Hepatocyte (in vitro differentiated cells): ENCODE measurements around the gene TPK1. TPM values are rescaled to one million over a fixed set of nuclear protein-coding genes. Genes with fewer than 3 reads are reported as not detected.

ENCODE experiments used
- DNase-seq: peaks from one replicate; pipeline ENCODE4 v3.0.0-alpha.2; 2016; ENCODE audit warnings: low spot score
- H2AFZ ChIP-seq: fragments of 200-600 bp; sonication (generic); 2 replicates; pipeline ENCODE4 v1.6.0; 2016; ENCODE audit warnings: antibody characterized with exemption, mild to moderate bottlenecking
- H3K27ac ChIP-seq: fragments of 200-600 bp; sonication (generic); 2 replicates; pipeline ENCODE4 v1.5.1; 2016; ENCODE audit warnings: mild to moderate bottlenecking
- H3K27me3 ChIP-seq: fragments of 200-600 bp; sonication (generic); 2 replicates; pipeline ENCODE4 v1.6.1; 2016
- H3K36me3 ChIP-seq: fragments of 200-600 bp; sonication (generic); replicated peaks from 2 replicates; pipeline ENCODE4 v1.5.1; 2016; ENCODE audit warnings: low read depth; ENCODE audit not compliant: insufficient read depth
- H3K4me1 ChIP-seq: fragments of 200-600 bp; sonication (generic); 2 replicates; pipeline ENCODE4 v1.5.1; 2016; ENCODE audit warnings: mild to moderate bottlenecking, moderate library complexity; ENCODE audit not compliant: insufficient read depth
- H3K4me2 ChIP-seq: fragments of 200-600 bp; sonication (generic); 2 replicates; pipeline ENCODE4 v1.6.0; 2016
- H3K4me3 ChIP-seq: fragments of 200-600 bp; sonication (generic); 2 replicates; pipeline ENCODE4 v1.5.1; 2016; ENCODE audit warnings: mild to moderate bottlenecking
- H3K79me2 ChIP-seq: fragments of 200-600 bp; sonication (generic); 2 replicates; pipeline ENCODE4 v1.6.0; 2017; ENCODE audit warnings: mild to moderate bottlenecking
- H3K9me2 ChIP-seq: fragments of 200-600 bp; sonication (generic); replicated peaks from 2 replicates; pipeline ENCODE4 v1.6.0; 2017; ENCODE audit warnings: mild to moderate bottlenecking; ENCODE audit not compliant: insufficient read depth
- H3K9me3 ChIP-seq: fragments of 200-600 bp; sonication (generic); 2 replicates; pipeline ENCODE4 v1.5.1; 2016; ENCODE audit warnings: low read depth, mild to moderate bottlenecking
- H4K20me1 ChIP-seq: fragments of 200-600 bp; sonication (generic); 2 replicates; pipeline ENCODE4 v1.6.0; 2016; ENCODE audit warnings: mild to moderate bottlenecking; ENCODE audit not compliant: insufficient read depth, poor library complexity, severe bottlenecking
- CTCF ChIP-seq: fragments of 200-600 bp; sonication (generic); IDR thresholded peaks from 2 replicates; pipeline ENCODE4 v1.5.1; 2016; ENCODE audit warnings: antibody characterized with exemption, mild to moderate bottlenecking; ENCODE audit not compliant: poor library complexity
- EZH2 ChIP-seq: fragments of 200-600 bp; sonication (generic); IDR thresholded peaks from 2 replicates; pipeline ENCODE4 v1.6.1; 2016; ENCODE audit warnings: antibody characterized with exemption, mild to moderate bottlenecking, borderline replicate concordance
- EZH2phosphoT487 ChIP-seq: fragments of 200-600 bp; sonication (generic); IDR thresholded peaks from one replicate; pipeline ENCODE4 v1.6.1; 2018; ENCODE audit warnings: antibody characterized with exemption, mild to moderate bottlenecking, low read depth, moderate library complexity; ENCODE audit not compliant: unreplicated experiment, severe bottlenecking
- WGBS: methylation state at CpG from one replicate; pipeline ENCODE4 v1.1.6; 2016; ENCODE audit warnings: low lambda C conversion rate; ENCODE audit errors: missing lambda C conversion rate; 5-methylcytosine and 5-hydroxymethylcytosine counted together
- polyA plus RNA-seq: library from polyadenylated mRNA; unstranded; fragments of >200 nt; fragmentation: Nextera tagmentation; extraction: Ambion mirVana; gene quantifications from 2 replicates; pipeline ENCODE4 v1.2.1, GENCODE V29; 2016
- total RNA-seq: library from RNA; depleted of rRNA; stranded (reverse); fragments of >200 nt; gene quantifications from 2 replicates; pipeline ENCODE4 v1.2.3, GENCODE V29; 2014

Gene TPK1
- total and polyA plus RNA-seq, 2 experiments from 2014 or later = 8.7 to 9.7 TPM

- no peak overlapping the region for H3K4me3 ChIP-seq
- DNase-seq = no peak
- no peak overlapping the region for H2AFZ ChIP-seq
- no peak overlapping the region for H3K27ac ChIP-seq
- H3K4me2 ChIP-seq = no peak overlapping the region
- H3K36me3 ChIP-seq = no peaks in the 10 kb centered on the region
- H3K27me3 ChIP-seq = no peaks in the 10 kb centered on the region
- 67% methylated on average over 4 of the region's 4 CpGs for WGBS
- TF ChIP-seq EZH2 = no peak
- no peak for TF ChIP-seq EZH2phosphoT487
- TF ChIP-seq CTCF = no peak
- H3K9me3 ChIP-seq = no peaks in the 10 kb centered on the region
- no peaks in the 10 kb centered on the region for H3K9me2 ChIP-seq
- no peaks in the 10 kb centered on the region for H3K4me1 ChIP-seq
- H4K20me1 ChIP-seq = no peaks in the 10 kb centered on the region
- no peaks in the 10 kb centered on the region for H3K79me2 ChIP-seq
These were observed 327.2 kb downstream of the TPK1 start for GRCh38 chr7:144508702-144509101.

GRCh38 chr7:144503215-144503614, 332.6 kb downstream of the TPK1 start:
- Histone ChIP-seq H3K36me3 (no peaks in the 10 kb centered on the region), H2AFZ (no peak overlapping the region), H3K27me3 (no peaks in the 10 kb centered on the region), H3K27ac (no peak overlapping the region), H4K20me1 (no peaks in the 10 kb centered on the region), H3K4me1 (no peaks in the 10 kb centered on the region), H3K9me3 (no peaks in the 10 kb centered on the region), H3K9me2 (no peaks in the 10 kb centered on the region), H3K4me3 (no peak overlapping the region), H3K4me2 (no peak overlapping the region), H3K79me2 (no peaks in the 10 kb centered on the region)
- TF ChIP-seq CTCF (no peak), EZH2phosphoT487 (no peak), EZH2 (no peak)
- WGBS = 82% methylated on average over 6 of the region's 6 CpGs
- DNase-seq = no peak

GRCh38 chr7:144500225-144500624, 335.6 kb downstream of the TPK1 start:
- 81% methylated on average over 5 of the region's 5 CpGs for WGBS
- no peaks in the 10 kb centered on the region for H3K4me1 ChIP-seq
- H3K27me3 ChIP-seq = no peaks in the 10 kb centered on the region
- H3K27ac ChIP-seq = no peak overlapping the region
- no peak for DNase-seq
- no peaks in the 10 kb centered on the region for H3K9me2 ChIP-seq
- H3K79me2 ChIP-seq = no peaks in the 10 kb centered on the region
- no peaks in the 10 kb centered on the region for H4K20me1 ChIP-seq
- H3K9me3 ChIP-seq = no peaks in the 10 kb centered on the region
- no peak overlapping the region for H3K4me3 ChIP-seq
- H3K36me3 ChIP-seq = no peaks in the 10 kb centered on the region
- TF ChIP-seq CTCF = no peak
- H3K4me2 ChIP-seq = no peak overlapping the region
- no peak overlapping the region for H2AFZ ChIP-seq

- Histone ChIP-seq H3K27ac (no peak overlapping the region), H3K4me3 (no peak overlapping the region), H3K36me3 (no peaks in the 10 kb centered on the region), H3K9me3 (no peaks in the 10 kb centered on the region), H4K20me1 (no peaks in the 10 kb centered on the region), H3K9me2 (no peaks in the 10 kb centered on the region), H3K4me1 (no peaks in the 10 kb centered on the region), H3K27me3 (no peaks in the 10 kb centered on the region), H3K4me2 (no peak overlapping the region), H3K79me2 (no peaks in the 10 kb centered on the region), H2AFZ (no peak overlapping the region)
- DNase-seq = no peak
- TF ChIP-seq CTCF (no peak), EZH2phosphoT487 (no peak), EZH2 (no peak)
- WGBS = 67% methylated on average over 1 of the region's 1 CpG
These were observed 338.6 kb downstream of the TPK1 start for GRCh38 chr7:144497282-144497681.
